GM21528 (cell line): ENCODE measurements around the gene PLA1A.
A peak's percentile ranks its signal among the peaks of the same experiment; 100 is the strongest.
"Not testable (repeated sequence)": the region's sequence is repeated elsewhere in the genome, so short reads cannot be mapped to it uniquely, and the experiment has no call there.

Experiments
- ATAC-seq: cut with Tn5 transposase; IDR thresholded peaks from one replicate; pipeline ENCODE4 v1.9.1; 2021; ENCODE audit warnings: mild to moderate bottlenecking, moderate library complexity; ENCODE audit not compliant: unreplicated experiment, low FRiP score

PLA1A gene

GRCh38 chr3:119659606-119660291 is 62.1 kb downstream of the PLA1A start:
- ATAC-seq, result no peak

- no peak for ATAC-seq
Observed at GRCh38 chr3:119660474-119661440, 63.1 kb downstream of the PLA1A start, which contains the start of gene POPDC2. Gene POPDC2 (minus strand): TSS chr3:119660589. CDS start chr3:119660423, 166 bp downstream.

GRCh38 chr3:119662604-119663373 is 65.1 kb downstream of the PLA1A start:
- no peak for ATAC-seq

- no peak for ATAC-seq
Observed at GRCh38 chr3:119663885-119664284, 66.2 kb downstream of the PLA1A start.

- ATAC-seq, result no peak
Observed at GRCh38 chr3:119664370-119664769, 66.7 kb downstream of the PLA1A start.

GRCh38 chr3:119664850-119665379 is 67.2 kb downstream of the PLA1A start:
- no peak for ATAC-seq

GRCh38 chr3:119665954-119666559 is 68.4 kb downstream of the PLA1A start:
- ATAC-seq, result no peak

GRCh38 chr3:119669906-119670570 is 72.4 kb downstream of the PLA1A start:
- ATAC-seq, result no peak

GRCh38 chr3:119672776-119673175 is 75.1 kb downstream of the PLA1A start:
- no peak for ATAC-seq

- no peak for ATAC-seq
Observed at GRCh38 chr3:119673875-119674274, 76.2 kb downstream of the PLA1A start.

- ATAC-seq, result no peak
Observed at GRCh38 chr3:119675188-119675874, 77.6 kb downstream of the PLA1A start.

- no peak for ATAC-seq
Observed at GRCh38 chr3:119676020-119676419, 78.3 kb downstream of the PLA1A start.

- ATAC-seq, result peak; percentile 91
Observed at GRCh38 chr3:119676771-119677640, 79.3 kb downstream of the PLA1A start, which contains the start of gene COX17. Gene COX17 (minus strand): TSS chr3:119677406. CDS start chr3:119677310, 96 bp downstream.

- no peak for ATAC-seq
Observed at GRCh38 chr3:119677641-119677934, 79.9 kb downstream of the PLA1A start.

GRCh38 chr3:119678209-119678608 is 80.5 kb downstream of the PLA1A start:
- not testable (repeated sequence) for ATAC-seq
